Measurements from ENCODE around the gene MAP4K1.

Gene MAP4K1

DNA sequence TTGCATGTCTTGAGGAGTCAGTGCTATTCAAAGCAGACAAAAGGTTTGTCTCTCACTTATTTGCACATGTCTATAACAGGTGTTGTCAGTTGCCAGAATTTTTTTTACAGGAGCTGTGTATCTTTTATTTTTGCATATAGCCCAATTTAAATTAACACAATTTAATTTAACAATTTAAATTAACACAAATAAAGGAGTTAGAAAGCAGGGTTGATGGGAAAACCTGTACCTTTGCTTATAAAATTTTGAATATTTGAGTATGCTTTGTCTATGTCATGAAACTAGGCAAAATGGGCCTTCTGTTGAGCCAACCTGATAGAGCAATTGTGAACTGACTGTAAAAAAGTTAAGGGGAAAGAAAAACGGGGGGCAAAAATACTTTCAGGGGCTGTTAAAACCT lies 78.0 kb downstream of the MAP4K1 start:
- no peak overlapping the region for H3K27ac ChIP-seq
- TF ChIP-seq, protein P1, sequence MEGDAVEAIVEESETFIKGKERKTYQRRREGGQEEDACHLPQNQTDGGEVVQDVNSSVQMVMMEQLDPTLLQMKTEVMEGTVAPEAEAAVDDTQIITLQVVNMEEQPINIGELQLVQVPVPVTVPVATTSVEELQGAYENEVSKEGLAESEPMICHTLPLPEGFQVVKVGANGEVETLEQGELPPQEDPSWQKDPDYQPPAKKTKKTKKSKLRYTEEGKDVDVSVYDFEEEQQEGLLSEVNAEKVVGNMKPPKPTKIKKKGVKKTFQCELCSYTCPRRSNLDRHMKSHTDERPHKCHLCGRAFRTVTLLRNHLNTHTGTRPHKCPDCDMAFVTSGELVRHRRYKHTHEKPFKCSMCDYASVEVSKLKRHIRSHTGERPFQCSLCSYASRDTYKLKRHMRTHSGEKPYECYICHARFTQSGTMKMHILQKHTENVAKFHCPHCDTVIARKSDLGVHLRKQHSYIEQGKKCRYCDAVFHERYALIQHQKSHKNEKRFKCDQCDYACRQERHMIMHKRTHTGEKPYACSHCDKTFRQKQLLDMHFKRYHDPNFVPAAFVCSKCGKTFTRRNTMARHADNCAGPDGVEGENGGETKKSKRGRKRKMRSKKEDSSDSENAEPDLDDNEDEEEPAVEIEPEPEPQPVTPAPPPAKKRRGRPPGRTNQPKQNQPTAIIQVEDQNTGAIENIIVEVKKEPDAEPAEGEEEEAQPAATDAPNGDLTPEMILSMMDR (conservative IDR thresholded peaks at IDR 0.05), result no peak

DNA sequence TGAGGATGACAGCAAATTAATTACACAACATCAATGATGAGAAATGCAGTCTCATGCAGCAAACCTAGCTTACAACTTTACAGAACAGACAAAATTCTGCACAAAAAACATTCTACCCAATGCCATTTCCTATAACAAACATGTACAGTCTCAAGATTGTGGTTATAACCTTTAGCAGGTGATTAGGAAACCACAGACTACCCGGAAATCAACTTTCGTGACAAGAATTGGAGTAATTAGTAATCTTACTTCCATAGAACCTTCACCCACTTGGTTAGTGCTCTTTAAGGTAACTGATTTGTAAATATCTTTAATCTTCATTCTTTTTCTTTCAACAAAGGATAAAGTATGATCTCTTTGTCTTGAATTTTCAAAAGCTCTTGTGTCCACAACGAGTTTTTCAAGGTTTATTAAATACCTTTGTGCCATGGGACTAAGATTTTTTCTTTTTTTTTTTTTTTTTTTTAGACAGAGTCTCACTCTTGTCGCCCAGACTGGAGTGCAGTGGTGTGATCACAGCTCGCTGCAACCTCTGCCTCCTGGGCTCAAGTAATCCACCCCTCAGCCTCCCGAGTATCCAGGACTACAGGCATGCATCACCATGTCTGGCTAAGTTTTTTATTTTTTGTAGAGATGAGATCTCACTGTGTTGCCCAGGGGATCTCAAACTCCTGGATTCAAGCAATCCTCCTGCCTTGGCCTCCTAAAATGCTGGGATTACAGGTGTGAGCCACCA lies 78.8 kb downstream of the MAP4K1 start:
- TF ChIP-seq, protein P1 (conservative IDR thresholded peaks at IDR 0.05), result no peak
- H3K27ac ChIP-seq, result no peak overlapping the region

DNA sequence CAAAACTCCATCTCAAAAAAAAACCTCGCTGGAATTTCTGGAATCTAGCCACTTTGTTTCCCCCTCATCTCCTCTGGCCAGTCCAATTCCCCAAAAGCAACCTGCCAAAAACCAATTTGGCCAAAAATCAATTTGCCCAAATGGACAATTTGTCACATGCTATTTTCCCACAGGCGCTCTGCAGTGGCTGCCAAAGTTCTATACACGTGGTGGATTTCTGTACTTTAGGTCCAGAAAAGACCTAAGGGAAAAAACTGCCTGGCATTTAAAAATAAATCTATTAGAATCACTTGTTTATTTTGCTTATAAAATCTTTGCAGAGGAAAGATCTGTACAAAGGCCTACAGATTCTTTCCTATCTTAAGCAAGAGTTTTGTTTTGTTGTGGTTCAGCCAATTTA lies 79.4 kb downstream of the MAP4K1 start:
- TF ChIP-seq, protein P1 (conservative IDR thresholded peaks at IDR 0.05), result no peak
- no peak overlapping the region for H3K27ac ChIP-seq

Data from VCaP (cell line).